Measurements from ENCODE around the gene ATXN1. TPM values are rescaled to one million over a fixed set of nuclear protein-coding genes. Genes with fewer than 3 reads are reported as not detected.

ATXN1 gene
- total RNA-seq, 5 donors from 2014 or later (not counting 1 experiment from before 2014, with no cell fraction given), result 65.1 to 101 (median 77.5) TPM

DNA sequence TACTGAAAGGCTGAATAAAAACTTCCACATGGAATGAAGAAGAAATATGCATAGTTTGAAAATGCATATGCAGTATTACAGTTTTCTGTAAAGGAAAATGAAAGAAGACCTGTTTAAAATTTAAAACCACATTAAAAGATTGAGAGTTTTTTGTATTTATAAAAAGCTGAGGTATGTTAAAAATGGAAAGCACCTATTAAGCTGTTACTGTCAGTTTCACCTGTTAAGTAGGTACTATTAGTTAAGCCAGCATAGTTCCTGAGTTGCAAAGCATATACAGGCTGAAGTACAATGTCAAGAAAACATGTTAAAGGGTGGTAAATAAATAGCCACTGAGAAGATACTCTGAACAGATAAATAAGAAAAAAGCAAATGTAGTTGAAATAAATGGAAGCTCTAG is 69.9 kb downstream of the ATXN1 start:
- Mint-ChIP-seq H3K4me3 (peak overlapping the region in 1 of 3 donors; percentile 44), H3K9me3 (no peaks in the 10 kb centered on the region), H3K27ac (peak overlapping the region; percentile 85 to 88), H3K4me1 (peaks cover 53 to 75% (median 69%) of the 10 kb centered on the region in 3 donors), H3K27me3 (no peaks in the 10 kb centered on the region), H3K36me3 (peaks cover 5% of the 10 kb centered on the region)
- Histone ChIP-seq H3K9me3 (no peaks in the 10 kb centered on the region), H3K27me3 (replicated peaks in 1 of 2; ENCODE audit: control insufficient read depth in 2 of 2, extremely low read depth in 1 of 2, insufficient read depth in 2 of 2, low read length in 1 of 2) (no peaks in the 10 kb centered on the region), H3K27ac (ENCODE audit: low read length) (peak overlapping the region; percentile 48), H3K36me3 (ENCODE audit: control insufficient read depth in 2 of 2, extremely low read depth in 1 of 2, insufficient read depth in 1 of 2, low read length in 1 of 2) (no peaks in the 10 kb centered on the region), H3K4me3 (ENCODE audit: control insufficient read depth in 1 of 2, extremely low read depth in 1 of 2, low read length in 1 of 2) (no peak overlapping the region), H3K4me1 (ENCODE audit: control insufficient read depth in 1 of 2, extremely low read depth in 1 of 2, insufficient read depth in 2 of 2, low read length in 2 of 2) (peaks cover 5 to 30% of the 10 kb centered on the region in 2 experiments)
- ATAC-seq (replicated peaks in 1 of 4), result peak in 1 of 4 experiments; percentile 78
- ChIA-PET CTCF (interaction anchor here in 1 of 2 donors (0.7 to 1.0 kb wide), 4 partner anchors 25 to 179 kb away, joined by 3 read pairs; no protein-coding TSS in a partner anchor), POLR2A (interaction anchor here in 1 of 2 donors (0.6 to 1.8 kb wide), 3 partner anchors 9 to 290 kb away, joined by 3 to 9 read pairs (median 5); no protein-coding TSS in a partner anchor)
- DNase-seq, result peak in 1 of 35 experiments; percentile 46

- CTCF ChIA-PET, result interaction anchor here in 1 of 2 donors (1.0 to 1.4 kb wide), 3 partner anchors 25 to 71 kb away, joined by 3 read pairs; no protein-coding TSS in a partner anchor
- Histone ChIP-seq H3K36me3 (ENCODE audit: control insufficient read depth in 2 of 2, extremely low read depth in 1 of 2, insufficient read depth in 1 of 2, low read length in 1 of 2) (no peaks in the 10 kb centered on the region), H3K27ac (ENCODE audit: low read length) (peak overlapping the region; percentile 10), H3K9me3 (no peaks in the 10 kb centered on the region), H3K27me3 (replicated peaks in 1 of 2; ENCODE audit: control insufficient read depth in 2 of 2, extremely low read depth in 1 of 2, insufficient read depth in 2 of 2, low read length in 1 of 2) (no peaks in the 10 kb centered on the region), H3K4me1 (ENCODE audit: control insufficient read depth in 1 of 2, extremely low read depth in 1 of 2, insufficient read depth in 2 of 2, low read length in 2 of 2) (peaks cover 5 to 30% of the 10 kb centered on the region in 2 experiments), H3K4me3 (ENCODE audit: control insufficient read depth in 1 of 2, extremely low read depth in 1 of 2, low read length in 1 of 2) (no peak overlapping the region)
- WGBS (ENCODE audit: insufficient coverage), result no CpG with 5 or more reads among the region's 7 CpGs
- Mint-ChIP-seq H3K27me3 (no peaks in the 10 kb centered on the region), H3K4me3 (peak overlapping the region in 2 of 3 donors; percentile 26 to 44), H3K36me3 (peaks cover 5% of the 10 kb centered on the region), H3K27ac (peak overlapping the region; percentile 66 to 90), H3K9me3 (no peaks in the 10 kb centered on the region), H3K4me1 (peaks cover 56 to 77% (median 71%) of the 10 kb centered on the region in 3 donors)
- DNase-seq (no peak), ATAC-seq (replicated peaks in 1 of 4) (no peak)
- POLR2A ChIA-PET, result interaction anchor here (0.6 to 1.8 kb wide), 3 partner anchors 10 to 68 kb away, joined by 3 to 5 read pairs (median 5); no protein-coding TSS in a partner anchor
Observed at GRCh38 chr6:16690608-16691142, 70.6 kb downstream of the ATXN1 start.

GRCh38 chr6:16689788-16690607 is 71.3 kb downstream of the ATXN1 start:
- no peaks in the 10 kb centered on the region for H3K27me3 ChIP-seq (replicated peaks in 1 of 2; ENCODE audit: control insufficient read depth in 2 of 2, extremely low read depth in 1 of 2, insufficient read depth in 2 of 2, low read length in 1 of 2)
- H3K36me3 ChIP-seq (ENCODE audit: control insufficient read depth in 2 of 2, extremely low read depth in 1 of 2, insufficient read depth in 1 of 2, low read length in 1 of 2), result no peaks in the 10 kb centered on the region
- H3K4me3 ChIP-seq (ENCODE audit: control insufficient read depth in 1 of 2, extremely low read depth in 1 of 2, low read length in 1 of 2), result no peak overlapping the region
- peaks cover 5% of the 10 kb centered on the region for H3K36me3 Mint-ChIP-seq
- H3K4me3 Mint-ChIP-seq, result peak overlapping the region in 1 of 3 donors; percentile 44
- H3K9me3 Mint-ChIP-seq, result no peaks in the 10 kb centered on the region
- peaks cover 5 to 29% of the 10 kb centered on the region in 2 experiments for H3K4me1 ChIP-seq (ENCODE audit: control insufficient read depth in 1 of 2, extremely low read depth in 1 of 2, insufficient read depth in 2 of 2, low read length in 2 of 2)
- ATAC-seq (replicated peaks in 1 of 4), result no peak
- CTCF ChIA-PET, result interaction anchor here in 1 of 2 donors (0.7 to 1.4 kb wide), 3 partner anchors 46 to 493 kb away, joined by 3 to 8 read pairs (median 5); no protein-coding TSS in a partner anchor
- no peaks in the 10 kb centered on the region for H3K27me3 Mint-ChIP-seq
- H3K27ac ChIP-seq (ENCODE audit: low read length), result no peak overlapping the region
- 100% methylated on average over 1 of the region's 3 CpGs for WGBS (ENCODE audit: insufficient coverage)
- H3K9me3 ChIP-seq, result no peaks in the 10 kb centered on the region
- POLR2A ChIA-PET, result interaction anchor here (0.6 to 1.8 kb wide), 4 partner anchors 31 to 69 kb away, joined by 5 to 11 read pairs (median 6); no protein-coding TSS in a partner anchor
- DNase-seq, result no peak
- peaks cover 61 to 78% (median 72%) of the 10 kb centered on the region in 3 donors for H3K4me1 Mint-ChIP-seq
- peak overlapping the region; percentile 66 to 90 for H3K27ac Mint-ChIP-seq

DNA sequence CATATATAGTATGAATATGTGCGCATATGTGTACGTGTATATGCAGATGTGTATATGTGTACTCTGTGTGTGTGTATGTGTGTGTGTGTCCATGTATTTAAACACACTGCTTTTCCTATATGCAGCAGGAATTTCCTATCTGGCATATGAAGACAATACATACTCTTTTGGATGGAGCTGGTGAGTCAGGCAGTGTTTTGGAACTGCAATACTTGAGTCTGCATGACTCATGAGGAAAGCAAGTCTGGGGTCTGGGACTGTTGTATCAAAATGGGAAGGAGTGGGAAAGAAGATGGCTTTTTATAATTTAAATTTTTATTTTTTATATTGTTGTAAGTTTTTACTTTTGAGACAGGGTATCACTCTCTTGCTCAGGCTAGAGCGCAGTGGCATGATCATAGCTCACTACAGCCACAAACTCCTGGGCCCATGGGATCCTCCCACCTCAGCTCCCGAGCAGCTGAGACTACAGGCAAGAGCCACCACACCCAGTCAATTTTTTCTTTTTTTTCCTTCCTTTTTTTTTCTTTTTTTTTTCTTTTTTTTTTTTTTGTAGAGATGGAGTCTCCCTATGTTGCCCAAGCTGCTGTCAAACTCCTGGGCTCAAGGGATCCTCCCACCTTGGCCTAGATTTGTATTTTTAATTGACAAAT is 72.2 kb downstream of the ATXN1 start:
- H3K27me3 ChIP-seq (replicated peaks in 1 of 2; ENCODE audit: control insufficient read depth in 2 of 2, extremely low read depth in 1 of 2, insufficient read depth in 2 of 2, low read length in 1 of 2), result no peaks in the 10 kb centered on the region
- no peak overlapping the region for H3K27ac ChIP-seq (ENCODE audit: low read length)
- H3K9me3 ChIP-seq, result no peaks in the 10 kb centered on the region
- DNase-seq, result no peak
- Mint-ChIP-seq H3K27ac (peak overlapping the region; percentile 29 to 90), H3K4me1 (peaks cover 57 to 78% (median 72%) of the 10 kb centered on the region in 3 donors), H3K27me3 (no peaks in the 10 kb centered on the region), H3K9me3 (no peaks in the 10 kb centered on the region), H3K4me3 (no peak overlapping the region), H3K36me3 (no peaks in the 10 kb centered on the region)
- 100% methylated on average over 3 of the region's 4 CpGs for WGBS (ENCODE audit: insufficient coverage)
- no peaks in the 10 kb centered on the region for H3K36me3 ChIP-seq (ENCODE audit: control insufficient read depth in 2 of 2, extremely low read depth in 1 of 2, insufficient read depth in 1 of 2, low read length in 1 of 2)
- ChIA-PET CTCF (interaction anchor here in 1 of 2 donors (0.7 to 1.6 kb wide), 4 partner anchors 47 to 492 kb away, joined by 3 to 9 read pairs (median 6); no protein-coding TSS in a partner anchor), POLR2A (interaction anchor here (0.6 to 1.2 kb wide), 4 partner anchors 18 to 49 kb away, joined by 3 to 11 read pairs (median 8); no protein-coding TSS in a partner anchor)
- H3K4me1 ChIP-seq (ENCODE audit: control insufficient read depth in 1 of 2, extremely low read depth in 1 of 2, insufficient read depth in 2 of 2, low read length in 2 of 2), result peaks cover 5 to 27% of the 10 kb centered on the region in 2 experiments
- no peak overlapping the region for H3K4me3 ChIP-seq (ENCODE audit: control insufficient read depth in 1 of 2, extremely low read depth in 1 of 2, low read length in 1 of 2)
- ATAC-seq (replicated peaks in 1 of 4), result no peak

GRCh38 chr6:16688436-16688835 is 72.8 kb downstream of the ATXN1 start:
- Histone ChIP-seq H3K36me3 (ENCODE audit: control insufficient read depth in 2 of 2, extremely low read depth in 1 of 2, insufficient read depth in 1 of 2, low read length in 1 of 2) (no peaks in the 10 kb centered on the region), H3K9me3 (no peaks in the 10 kb centered on the region), H3K27me3 (replicated peaks in 1 of 2; ENCODE audit: control insufficient read depth in 2 of 2, extremely low read depth in 1 of 2, insufficient read depth in 2 of 2, low read length in 1 of 2) (no peaks in the 10 kb centered on the region), H3K4me1 (ENCODE audit: control insufficient read depth in 1 of 2, extremely low read depth in 1 of 2, insufficient read depth in 2 of 2, low read length in 2 of 2) (peaks cover 5 to 31% of the 10 kb centered on the region in 2 experiments), H3K4me3 (ENCODE audit: control insufficient read depth in 1 of 2, extremely low read depth in 1 of 2, low read length in 1 of 2) (no peak overlapping the region), H3K27ac (ENCODE audit: low read length) (peak overlapping the region; percentile 57)
- ATAC-seq (replicated peaks in 1 of 4), result no peak
- H3K4me3 Mint-ChIP-seq, result no peak overlapping the region
- no peaks in the 10 kb centered on the region for H3K27me3 Mint-ChIP-seq
- H3K9me3 Mint-ChIP-seq, result no peaks in the 10 kb centered on the region
- CTCF ChIA-PET, result interaction anchor here in 1 of 2 donors (1.2 to 1.6 kb wide), 3 partner anchors 9 to 75 kb away, joined by 3 to 9 read pairs (median 5); no protein-coding TSS in a partner anchor
- H3K27ac Mint-ChIP-seq, result peak overlapping the region in 1 of 2 donors; percentile 90
- POLR2A ChIA-PET, result interaction anchor here (0.8 to 1.2 kb wide), 3 partner anchors 35 to 75 kb away, joined by 3 to 8 read pairs (median 5); no protein-coding TSS in a partner anchor
- peaks cover 64 to 81% (median 74%) of the 10 kb centered on the region in 3 donors for H3K4me1 Mint-ChIP-seq
- no peaks in the 10 kb centered on the region for H3K36me3 Mint-ChIP-seq
- no peak for DNase-seq
- no CpG with 5 or more reads among the region's 1 CpG for WGBS (ENCODE audit: insufficient coverage)
